ENCODE measurements around the gene PRKG1. TPM values are rescaled to one million over a fixed set of nuclear protein-coding genes. Genes with fewer than 3 reads are reported as not detected.

PRKG1 gene
- total RNA-seq, 5 donors from 2014 or later (not counting 1 experiment from before 2014, with no cell fraction given) = 0.03 to 0.26 (median 0.19) TPM; not detected in 1

- Histone ChIP-seq H3K4me3 (ENCODE audit: control insufficient read depth in 1 of 2, extremely low read depth in 1 of 2, low read length in 1 of 2) (no peak overlapping the region), H3K4me1 (ENCODE audit: control insufficient read depth in 1 of 2, extremely low read depth in 1 of 2, insufficient read depth in 2 of 2, low read length in 2 of 2) (no peaks in the 10 kb centered on the region), H3K27ac (ENCODE audit: low read length) (no peak overlapping the region), H3K27me3 (replicated peaks in 1 of 2; ENCODE audit: control insufficient read depth in 2 of 2, extremely low read depth in 1 of 2, insufficient read depth in 2 of 2, low read length in 1 of 2) (no peaks in the 10 kb centered on the region), H3K36me3 (ENCODE audit: control insufficient read depth in 2 of 2, extremely low read depth in 1 of 2, insufficient read depth in 1 of 2, low read length in 1 of 2) (no peaks in the 10 kb centered on the region), H3K9me3 (no peaks in the 10 kb centered on the region)
- Mint-ChIP-seq H3K4me1 (no peaks in the 10 kb centered on the region), H3K9me3 (no peaks in the 10 kb centered on the region), H3K36me3 (no peaks in the 10 kb centered on the region), H3K27ac (no peak overlapping the region), H3K4me3 (no peak overlapping the region), H3K27me3 (peaks cover 2 to 4% of the 10 kb centered on the region in 2 donors)
- CTCF ChIA-PET = no interaction called here
- ATAC-seq (replicated peaks in 1 of 4) (no peak), DNase-seq (no peak)
- WGBS (ENCODE audit: insufficient coverage) = 82% methylated on average over 3 of the region's 4 CpGs
- POLR2A ChIA-PET = no interaction called here
These were observed 858.2 kb downstream of the PRKG1 start for GRCh38 chr10:51932530-51932929.

GRCh38 chr10:51934373-51934772, 860.1 kb downstream of the PRKG1 start:
- no peak overlapping the region for H3K4me3 Mint-ChIP-seq
- POLR2A ChIA-PET = no interaction called here
- no peaks in the 10 kb centered on the region for H3K36me3 Mint-ChIP-seq
- no peak overlapping the region for H3K4me3 ChIP-seq (ENCODE audit: control insufficient read depth in 1 of 2, extremely low read depth in 1 of 2, low read length in 1 of 2)
- ATAC-seq (replicated peaks in 1 of 4) = no peak
- no peaks in the 10 kb centered on the region for H3K9me3 Mint-ChIP-seq
- CTCF ChIA-PET = interaction anchor here in 1 of 2 donors (0.7 kb wide), 1 partner anchor 325 kb away, joined by 7 read pairs; no protein-coding TSS in a partner anchor
- no peaks in the 10 kb centered on the region for H3K4me1 ChIP-seq (ENCODE audit: control insufficient read depth in 1 of 2, extremely low read depth in 1 of 2, insufficient read depth in 2 of 2, low read length in 2 of 2)
- H3K27ac ChIP-seq (ENCODE audit: low read length) = no peak overlapping the region
- no peaks in the 10 kb centered on the region for H3K27me3 ChIP-seq (replicated peaks in 1 of 2; ENCODE audit: control insufficient read depth in 2 of 2, extremely low read depth in 1 of 2, insufficient read depth in 2 of 2, low read length in 1 of 2)
- H3K27me3 Mint-ChIP-seq = peaks cover 2 to 6% of the 10 kb centered on the region in 2 donors
- H3K27ac Mint-ChIP-seq = no peak overlapping the region
- no peaks in the 10 kb centered on the region for H3K36me3 ChIP-seq (ENCODE audit: control insufficient read depth in 2 of 2, extremely low read depth in 1 of 2, insufficient read depth in 1 of 2, low read length in 1 of 2)
- WGBS (ENCODE audit: insufficient coverage) = 93% methylated on average over 3 of the region's 5 CpGs
- no peaks in the 10 kb centered on the region for H3K9me3 ChIP-seq
- no peaks in the 10 kb centered on the region for H3K4me1 Mint-ChIP-seq
- DNase-seq = no peak

GRCh38 chr10:51935341-51935740, 861.1 kb downstream of the PRKG1 start:
- no peak for DNase-seq
- Mint-ChIP-seq H3K36me3 (no peaks in the 10 kb centered on the region), H3K4me3 (no peak overlapping the region), H3K27me3 (peaks cover 2 to 6% of the 10 kb centered on the region in 2 donors), H3K4me1 (no peaks in the 10 kb centered on the region), H3K9me3 (no peaks in the 10 kb centered on the region), H3K27ac (no peak overlapping the region)
- Histone ChIP-seq H3K9me3 (no peaks in the 10 kb centered on the region), H3K36me3 (ENCODE audit: control insufficient read depth in 2 of 2, extremely low read depth in 1 of 2, insufficient read depth in 1 of 2, low read length in 1 of 2) (no peaks in the 10 kb centered on the region), H3K4me3 (ENCODE audit: control insufficient read depth in 1 of 2, extremely low read depth in 1 of 2, low read length in 1 of 2) (no peak overlapping the region), H3K27me3 (replicated peaks in 1 of 2; ENCODE audit: control insufficient read depth in 2 of 2, extremely low read depth in 1 of 2, insufficient read depth in 2 of 2, low read length in 1 of 2) (no peaks in the 10 kb centered on the region), H3K27ac (ENCODE audit: low read length) (no peak overlapping the region), H3K4me1 (ENCODE audit: control insufficient read depth in 1 of 2, extremely low read depth in 1 of 2, insufficient read depth in 2 of 2, low read length in 2 of 2) (no peaks in the 10 kb centered on the region)
- no CpG with 5 or more reads among the region's 5 CpGs for WGBS (ENCODE audit: insufficient coverage)
- ATAC-seq (replicated peaks in 1 of 4) = no peak
- ChIA-PET POLR2A (no interaction called here), CTCF (no interaction called here)

GRCh38 chr10:51937308-51938140, 863.2 kb downstream of the PRKG1 start:
- Histone ChIP-seq H3K4me1 (ENCODE audit: control insufficient read depth in 1 of 2, extremely low read depth in 1 of 2, insufficient read depth in 2 of 2, low read length in 2 of 2) (no peaks in the 10 kb centered on the region), H3K4me3 (ENCODE audit: control insufficient read depth in 1 of 2, extremely low read depth in 1 of 2, low read length in 1 of 2) (no peak overlapping the region), H3K27ac (ENCODE audit: low read length) (no peak overlapping the region), H3K9me3 (no peaks in the 10 kb centered on the region), H3K27me3 (replicated peaks in 1 of 2; ENCODE audit: control insufficient read depth in 2 of 2, extremely low read depth in 1 of 2, insufficient read depth in 2 of 2, low read length in 1 of 2) (no peaks in the 10 kb centered on the region), H3K36me3 (ENCODE audit: control insufficient read depth in 2 of 2, extremely low read depth in 1 of 2, insufficient read depth in 1 of 2, low read length in 1 of 2) (no peaks in the 10 kb centered on the region)
- H3K27ac Mint-ChIP-seq = no peak overlapping the region
- 100% methylated on average over 4 of the region's 7 CpGs for WGBS (ENCODE audit: insufficient coverage)
- H3K4me1 Mint-ChIP-seq = no peaks in the 10 kb centered on the region
- CTCF ChIA-PET = interaction anchor here in 1 of 2 donors (0.5 kb wide), 1 partner anchor 1390 kb away, joined by 4 read pairs; no protein-coding TSS in a partner anchor
- peaks cover 0 to 6% of the 10 kb centered on the region in 2 donors for H3K27me3 Mint-ChIP-seq
- H3K36me3 Mint-ChIP-seq = no peaks in the 10 kb centered on the region
- no peak for DNase-seq
- no peak for ATAC-seq (replicated peaks in 1 of 4)
- no peak overlapping the region for H3K4me3 Mint-ChIP-seq
- no peaks in the 10 kb centered on the region for H3K9me3 Mint-ChIP-seq
- POLR2A ChIA-PET = interaction anchor here in 1 of 2 donors (0.6 kb wide), 1 partner anchor 676 kb away, joined by 5 read pairs; no protein-coding TSS in a partner anchor

- CTCF ChIA-PET = interaction anchor here in 1 of 2 donors (1.3 kb wide), 1 partner anchor 944 kb away, joined by 4 read pairs; no protein-coding TSS in a partner anchor
- H3K27me3 ChIP-seq (replicated peaks in 1 of 2; ENCODE audit: control insufficient read depth in 2 of 2, extremely low read depth in 1 of 2, insufficient read depth in 2 of 2, low read length in 1 of 2) = no peaks in the 10 kb centered on the region
- peaks cover 2 to 4% of the 10 kb centered on the region in 2 donors for H3K27me3 Mint-ChIP-seq
These were observed 876.2 kb downstream of the PRKG1 start for GRCh38 chr10:51950371-51950995.

GRCh38 chr10:51950996-51951555, 876.8 kb downstream of the PRKG1 start:
- DNase-seq (no peak), ATAC-seq (replicated peaks in 1 of 4) (no peak)
- Histone ChIP-seq H3K9me3 (no peaks in the 10 kb centered on the region), H3K4me3 (ENCODE audit: control insufficient read depth in 1 of 2, extremely low read depth in 1 of 2, low read length in 1 of 2) (no peak overlapping the region), H3K4me1 (ENCODE audit: control insufficient read depth in 1 of 2, extremely low read depth in 1 of 2, insufficient read depth in 2 of 2, low read length in 2 of 2) (no peaks in the 10 kb centered on the region), H3K27me3 (replicated peaks in 1 of 2; ENCODE audit: control insufficient read depth in 2 of 2, extremely low read depth in 1 of 2, insufficient read depth in 2 of 2, low read length in 1 of 2) (no peaks in the 10 kb centered on the region), H3K36me3 (ENCODE audit: control insufficient read depth in 2 of 2, extremely low read depth in 1 of 2, insufficient read depth in 1 of 2, low read length in 1 of 2) (no peaks in the 10 kb centered on the region), H3K27ac (ENCODE audit: low read length) (no peak overlapping the region)
- H3K9me3 Mint-ChIP-seq = no peaks in the 10 kb centered on the region
- H3K4me3 Mint-ChIP-seq = no peak overlapping the region
- WGBS (ENCODE audit: insufficient coverage) = 55% methylated on average over 1 of the region's 1 CpG
- CTCF ChIA-PET = interaction anchor here in 1 of 2 donors (1.3 kb wide), 1 partner anchor 944 kb away, joined by 4 read pairs; no protein-coding TSS in a partner anchor
- H3K4me1 Mint-ChIP-seq = no peaks in the 10 kb centered on the region
- POLR2A ChIA-PET = no interaction called here
- no peaks in the 10 kb centered on the region for H3K36me3 Mint-ChIP-seq
- H3K27me3 Mint-ChIP-seq = peaks cover 2 to 4% of the 10 kb centered on the region in 2 donors
- H3K27ac Mint-ChIP-seq = no peak overlapping the region

More at GRCh38 chr10:51950371-51950995, 876.2 kb downstream of the PRKG1 start:
- H3K36me3 ChIP-seq (ENCODE audit: control insufficient read depth in 2 of 2, extremely low read depth in 1 of 2, insufficient read depth in 1 of 2, low read length in 1 of 2) = no peaks in the 10 kb centered on the region
- no peaks in the 10 kb centered on the region for H3K36me3 Mint-ChIP-seq
- no peak overlapping the region for H3K27ac ChIP-seq (ENCODE audit: low read length)
- no peak for ATAC-seq (replicated peaks in 1 of 4)
- H3K9me3 ChIP-seq = no peaks in the 10 kb centered on the region
- POLR2A ChIA-PET = no interaction called here
- H3K4me3 Mint-ChIP-seq = no peak overlapping the region
- WGBS (ENCODE audit: insufficient coverage) = 82% methylated on average over 8 of the region's 10 CpGs
- no peak for DNase-seq
- no peak overlapping the region for H3K4me3 ChIP-seq (ENCODE audit: control insufficient read depth in 1 of 2, extremely low read depth in 1 of 2, low read length in 1 of 2)
- H3K4me1 ChIP-seq (ENCODE audit: control insufficient read depth in 1 of 2, extremely low read depth in 1 of 2, insufficient read depth in 2 of 2, low read length in 2 of 2) = no peaks in the 10 kb centered on the region
- no peaks in the 10 kb centered on the region for H3K9me3 Mint-ChIP-seq
- no peaks in the 10 kb centered on the region for H3K4me1 Mint-ChIP-seq
- H3K27ac Mint-ChIP-seq = no peak overlapping the region
